ENCODE measurements around the gene CHI3L2. TPM values are rescaled to one million over a fixed set of nuclear protein-coding genes. Genes with fewer than 3 reads are reported as not detected.

CHI3L2 gene
- total and polyA plus RNA-seq, 2 of the 13 experiments (the other 11 are each of a cell fraction or from before 2014, with no cell fraction given) = 0.46 to 1.7 TPM

- TF ChIP-seq, protein P1, sequence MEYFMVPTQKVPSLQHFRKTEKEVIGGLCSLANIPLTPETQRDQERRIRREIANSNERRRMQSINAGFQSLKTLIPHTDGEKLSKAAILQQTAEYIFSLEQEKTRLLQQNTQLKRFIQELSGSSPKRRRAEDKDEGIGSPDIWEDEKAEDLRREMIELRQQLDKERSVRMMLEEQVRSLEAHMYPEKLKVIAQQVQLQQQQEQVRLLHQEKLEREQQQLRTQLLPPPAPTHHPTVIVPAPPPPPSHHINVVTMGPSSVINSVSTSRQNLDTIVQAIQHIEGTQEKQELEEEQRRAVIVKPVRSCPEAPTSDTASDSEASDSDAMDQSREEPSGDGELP (IDR thresholded peaks at IDR 0.05; ENCODE audit: borderline replicate concordance, low read depth) = no peak
- TF ChIP-seq, protein P2, sequence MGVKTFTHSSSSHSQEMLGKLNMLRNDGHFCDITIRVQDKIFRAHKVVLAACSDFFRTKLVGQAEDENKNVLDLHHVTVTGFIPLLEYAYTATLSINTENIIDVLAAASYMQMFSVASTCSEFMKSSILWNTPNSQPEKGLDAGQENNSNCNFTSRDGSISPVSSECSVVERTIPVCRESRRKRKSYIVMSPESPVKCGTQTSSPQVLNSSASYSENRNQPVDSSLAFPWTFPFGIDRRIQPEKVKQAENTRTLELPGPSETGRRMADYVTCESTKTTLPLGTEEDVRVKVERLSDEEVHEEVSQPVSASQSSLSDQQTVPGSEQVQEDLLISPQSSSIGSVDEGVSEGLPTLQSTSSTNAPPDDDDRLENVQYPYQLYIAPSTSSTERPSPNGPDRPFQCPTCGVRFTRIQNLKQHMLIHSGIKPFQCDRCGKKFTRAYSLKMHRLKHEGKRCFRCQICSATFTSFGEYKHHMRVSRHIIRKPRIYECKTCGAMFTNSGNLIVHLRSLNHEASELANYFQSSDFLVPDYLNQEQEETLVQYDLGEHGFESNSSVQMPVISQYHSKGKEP (CRISPR knock-in tag; IDR thresholded peaks at IDR 0.05) = no peak
- TF ChIP-seq, protein P3, sequence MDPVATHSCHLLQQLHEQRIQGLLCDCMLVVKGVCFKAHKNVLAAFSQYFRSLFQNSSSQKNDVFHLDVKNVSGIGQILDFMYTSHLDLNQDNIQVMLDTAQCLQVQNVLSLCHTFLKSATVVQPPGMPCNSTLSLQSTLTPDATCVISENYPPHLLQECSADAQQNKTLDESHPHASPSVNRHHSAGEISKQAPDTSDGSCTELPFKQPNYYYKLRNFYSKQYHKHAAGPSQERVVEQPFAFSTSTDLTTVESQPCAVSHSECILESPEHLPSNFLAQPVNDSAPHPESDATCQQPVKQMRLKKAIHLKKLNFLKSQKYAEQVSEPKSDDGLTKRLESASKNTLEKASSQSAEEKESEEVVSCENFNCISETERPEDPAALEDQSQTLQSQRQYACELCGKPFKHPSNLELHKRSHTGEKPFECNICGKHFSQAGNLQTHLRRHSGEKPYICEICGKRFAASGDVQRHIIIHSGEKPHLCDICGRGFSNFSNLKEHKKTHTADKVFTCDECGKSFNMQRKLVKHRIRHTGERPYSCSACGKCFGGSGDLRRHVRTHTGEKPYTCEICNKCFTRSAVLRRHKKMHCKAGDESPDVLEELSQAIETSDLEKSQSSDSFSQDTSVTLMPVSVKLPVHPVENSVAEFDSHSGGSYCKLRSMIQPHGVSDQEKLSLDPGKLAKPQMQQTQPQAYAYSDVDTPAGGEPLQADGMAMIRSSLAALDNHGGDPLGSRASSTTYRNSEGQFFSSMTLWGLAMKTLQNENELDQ (CRISPR knock-in tag; IDR thresholded peaks at IDR 0.05; ENCODE audit: borderline replicate concordance) = no peak
- TF ChIP-seq IRF2 (CRISPR knock-in tag; IDR thresholded peaks at IDR 0.05) (no peak), ZFP90 (CRISPR knock-in tag; IDR thresholded peaks at IDR 0.05; ENCODE audit: borderline replicate concordance) (no peak), GABPA (IDR thresholded peaks at IDR 0.05; ENCODE audit: low read depth, low read length) (no peak), GABPA (CRISPR knock-in tag; IDR thresholded peaks at IDR 0.05; ENCODE audit: low read depth) (no peak)
Measured at GRCh38 chr1:111209622-111210021, 17.9 kb upstream of the CHI3L2 start (continued).

GRCh38 chr1:111211921-111212320 lies 15.6 kb upstream of the CHI3L2 start:
- Histone ChIP-seq H3K4me1 (ENCODE audit: insufficient read depth, low read length) (peaks cover 39% of the 10 kb centered on the region), H3K27ac (ENCODE audit: extremely low read length, insufficient read depth, low read length) (no peak overlapping the region), H3K4me3 (replicated peaks in 1 of 3; ENCODE audit: insufficient read depth in 1 of 3, low read depth in 2 of 3, low read length in 3 of 3) (no peak overlapping the region), H3K9ac (ENCODE audit: insufficient read depth, low read depth, low read length) (no peak overlapping the region), H2AFZ (ENCODE audit: low read length) (no peak overlapping the region), H3K36me3 (replicated peaks in 1 of 2; ENCODE audit: control insufficient read depth in 1 of 2, insufficient read depth in 2 of 2, low read length in 2 of 2) (no peaks in the 10 kb centered on the region), H4K20me1 (ENCODE audit: insufficient read depth, low read length) (no peaks in the 10 kb centered on the region), H3K79me2 (ENCODE audit: insufficient read depth, low read length) (no peaks in the 10 kb centered on the region), H3K4me2 (ENCODE audit: low read depth, low read length) (no peak overlapping the region), H3K9me3 (ENCODE audit: low read length) (no peaks in the 10 kb centered on the region), H3K27me3 (ENCODE audit: control insufficient read depth in 1 of 2, insufficient read depth in 2 of 2, low read length in 2 of 2) (no peaks in the 10 kb centered on the region)
- intact Hi-C loops (cut with micrococcal nuclease; ENCODE audit: unreplicated experiment) = no loop called here
- in situ Hi-C loops (cut with HindIII; ENCODE audit: extremely low pct_ligation_motif_present, low pct_unique_long_range_greater_than_20kb) = no loop called here
- DNase-seq (ENCODE audit: low spot score) (no peak), ATAC-seq (no peak), FAIRE-seq (no peak)
- ChIA-PET CTCF (ENCODE audit: low intra/inter-chr PET ratio, low total read pairs) (no interaction called here), POLR2A (no interaction called here)
- WGBS (ENCODE audit: low lambda C conversion rate) = 89% methylated on average over 1 of the region's 1 CpG
- no TSS peak for BruUV-seq (replicated peaks)
- TF ChIP-seq MAFF (IDR thresholded peaks at IDR 0.05; ENCODE audit: low read depth, low read length) = no peak
- no peak for TF ChIP-seq CBX1 (IDR thresholded peaks at IDR 0.05; ENCODE audit: low read depth)
- no peak for TF ChIP-seq ATF2 (CRISPR knock-in tag; IDR thresholded peaks at IDR 0.05)
- no peak for TF ChIP-seq ZNF224 (CRISPR knock-in tag; IDR thresholded peaks at IDR 0.05)
- TF ChIP-seq ZNF501 (CRISPR knock-in tag; IDR thresholded peaks at IDR 0.05) = no peak
- no peak for TF ChIP-seq SCMH1 (CRISPR knock-in tag; IDR thresholded peaks at IDR 0.05; ENCODE audit: borderline replicate concordance)
- TF ChIP-seq RELA (CRISPR knock-in tag; IDR thresholded peaks at IDR 0.05) = no peak
- TF ChIP-seq, protein P4, sequence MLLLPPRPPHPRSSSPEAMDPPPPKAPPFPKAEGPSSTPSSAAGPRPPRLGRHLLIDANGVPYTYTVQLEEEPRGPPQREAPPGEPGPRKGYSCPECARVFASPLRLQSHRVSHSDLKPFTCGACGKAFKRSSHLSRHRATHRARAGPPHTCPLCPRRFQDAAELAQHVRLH (CRISPR knock-in tag; IDR thresholded peaks at IDR 0.05; ENCODE audit: borderline replicate concordance, low read depth) = no peak
- no peak for TF ChIP-seq ZNF597 (CRISPR knock-in tag; IDR thresholded peaks at IDR 0.05)

All from HepG2 (cell line).